GM13977 (cell line): Measurements from ENCODE around the gene PYY.

Source experiments
- DNase-seq: peaks from one replicate; pipeline ENCODE4 v3.0.0; 2012; ENCODE audit warnings: low spot score
- in situ Hi-C: fragments of 300-500 bp; cut with MboI; formaldehyde crosslinking; loops from one replicate; pipeline ENCODE4 v1.12.0; 2022; ENCODE audit warnings: low sequenced_read_pairs, low pct_unique_long_range_greater_than_20kb, mixed read lengths, inconsistent platforms; ENCODE audit not compliant: unreplicated experiment
- TF ChIP-seq, protein P1 (sequence below): IDR thresholded peaks from 2 replicates; pipeline ENCODE4 v1.5.1; 2012; ENCODE audit warnings: mild to moderate bottlenecking, control low read depth; ENCODE audit not compliant: insufficient read depth; ENCODE audit errors: extremely low read depth, missing control alignments

Gene PYY

DNA sequence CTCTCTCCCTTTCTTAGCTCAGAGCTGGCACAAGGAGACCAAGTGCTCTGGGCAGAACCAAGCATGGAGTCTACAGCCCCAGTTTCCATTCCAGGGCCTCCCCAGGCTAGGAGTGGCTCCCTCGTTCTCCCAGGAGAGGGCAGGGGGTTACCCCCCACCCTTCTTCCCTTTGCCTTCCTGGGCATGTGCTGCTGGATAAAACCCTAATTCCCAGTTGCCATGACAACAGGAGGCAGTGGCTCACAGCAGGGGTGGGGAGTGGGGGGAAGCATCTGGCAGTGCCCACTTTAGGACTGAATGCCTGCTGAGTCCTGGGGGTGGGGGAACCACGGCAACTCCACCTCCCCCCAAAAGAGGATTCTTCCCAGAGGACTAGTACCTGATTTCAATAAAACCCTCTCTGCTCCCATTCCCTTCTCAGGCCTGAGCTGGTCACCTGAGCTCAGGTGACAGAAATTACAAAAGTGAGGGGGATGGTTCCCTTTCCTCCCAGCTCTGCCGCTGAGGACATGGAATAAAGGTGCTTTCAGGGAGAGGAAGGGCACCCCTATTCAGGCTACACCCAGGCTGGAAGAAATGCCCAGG, 48.2 kb downstream of the PYY start:
- no peak for DNase-seq
- in situ Hi-C loops: no loop called here
- TF ChIP-seq, protein P1, sequence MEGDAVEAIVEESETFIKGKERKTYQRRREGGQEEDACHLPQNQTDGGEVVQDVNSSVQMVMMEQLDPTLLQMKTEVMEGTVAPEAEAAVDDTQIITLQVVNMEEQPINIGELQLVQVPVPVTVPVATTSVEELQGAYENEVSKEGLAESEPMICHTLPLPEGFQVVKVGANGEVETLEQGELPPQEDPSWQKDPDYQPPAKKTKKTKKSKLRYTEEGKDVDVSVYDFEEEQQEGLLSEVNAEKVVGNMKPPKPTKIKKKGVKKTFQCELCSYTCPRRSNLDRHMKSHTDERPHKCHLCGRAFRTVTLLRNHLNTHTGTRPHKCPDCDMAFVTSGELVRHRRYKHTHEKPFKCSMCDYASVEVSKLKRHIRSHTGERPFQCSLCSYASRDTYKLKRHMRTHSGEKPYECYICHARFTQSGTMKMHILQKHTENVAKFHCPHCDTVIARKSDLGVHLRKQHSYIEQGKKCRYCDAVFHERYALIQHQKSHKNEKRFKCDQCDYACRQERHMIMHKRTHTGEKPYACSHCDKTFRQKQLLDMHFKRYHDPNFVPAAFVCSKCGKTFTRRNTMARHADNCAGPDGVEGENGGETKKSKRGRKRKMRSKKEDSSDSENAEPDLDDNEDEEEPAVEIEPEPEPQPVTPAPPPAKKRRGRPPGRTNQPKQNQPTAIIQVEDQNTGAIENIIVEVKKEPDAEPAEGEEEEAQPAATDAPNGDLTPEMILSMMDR: no peak
